Measurements from ENCODE around the gene INPP4A. TPM values are rescaled to one million over a fixed set of nuclear protein-coding genes. Genes with fewer than 3 reads are reported as not detected.

The INPP4A gene
- polyA plus RNA-seq, 1 of the 3 experiments (the other 2 are of a cell fraction): 15.0 TPM

GRCh38 chr2:98458667-98459380, 14.2 kb downstream of the INPP4A start (continued):
- no peak for TF ChIP-seq USF1 (IDR thresholded peaks at IDR 0.05; ENCODE audit: borderline replicate concordance, low read depth)
- TF ChIP-seq NRF1 (IDR thresholded peaks at IDR 0.05; ENCODE audit: low read depth, low read length): no peak
- no peak for TF ChIP-seq CHD2 (IDR thresholded peaks at IDR 0.05; ENCODE audit: low read length, partially characterized antibody)
- TF ChIP-seq NFIC (IDR thresholded peaks at IDR 0.05; ENCODE audit: borderline replicate concordance): no peak
- no peak for TF ChIP-seq RXRA (IDR thresholded peaks at IDR 0.05; ENCODE audit: borderline replicate concordance, low read depth)
- no peak for TF ChIP-seq JUND (IDR thresholded peaks at IDR 0.05)
- TF ChIP-seq TEAD4 (IDR thresholded peaks at IDR 0.05; ENCODE audit: borderline replicate concordance, insufficient read depth): no peak
- TF ChIP-seq FOSL2 (IDR thresholded peaks at IDR 0.05; ENCODE audit: borderline replicate concordance, low read depth): no peak
- no peak for TF ChIP-seq RCOR1 (IDR thresholded peaks at IDR 0.05; ENCODE audit: low read length)
- TF ChIP-seq FOXJ3 (CRISPR knock-in tag; IDR thresholded peaks at IDR 0.05): no peak

- Histone ChIP-seq H3F3A (replicated peaks; ENCODE audit: insufficient read depth) (no peaks in the 10 kb centered on the region), H3K4me3 (ENCODE audit: low read depth in 2 of 2, low read length in 1 of 2) (no peak overlapping the region), H3K9ac (no peak overlapping the region), H4K20me1 (ENCODE audit: insufficient read depth) (no peaks in the 10 kb centered on the region), H3K27me3 (ENCODE audit: insufficient read depth) (no peaks in the 10 kb centered on the region), H3K4me2 (no peak overlapping the region), H3K4me1 (ENCODE audit: control insufficient read depth in 1 of 2, insufficient read depth in 2 of 2, low read depth in 1 of 2, low read length in 1 of 2) (peaks cover 8 to 40% of the 10 kb centered on the region in 2 experiments; a peak in 2 of 4 replicates), H3K9me2 (no peaks in the 10 kb centered on the region), H3K9me3 (no peaks in the 10 kb centered on the region), H3K27ac (ENCODE audit: low read depth in 2 of 2, low read length in 1 of 2) (no peak overlapping the region), H3K36me3 (replicated peaks in 1 of 2; ENCODE audit: control insufficient read depth in 1 of 2, insufficient read depth in 2 of 2, low read length in 1 of 2) (peaks cover 0 to 5% of the 10 kb centered on the region in 2 experiments), H3K79me2 (ENCODE audit: insufficient read depth) (peaks cover 38% of the 10 kb centered on the region), H2AFZ (ENCODE audit: low read depth) (no peak overlapping the region)
- 84% methylated on average over 3 of the region's 3 CpGs for WGBS (ENCODE audit: low lambda C conversion rate)
- ChIA-PET POLR2A (no interaction called here), CTCF (no interaction called here)
- DNase-seq: no peak
- TF ChIP-seq TAF1 (IDR thresholded peaks at IDR 0.05; ENCODE audit: borderline replicate concordance, low read depth, low read length) (no peak), ELF1 (IDR thresholded peaks at IDR 0.05) (no peak), SIN3A (IDR thresholded peaks at IDR 0.05; ENCODE audit: borderline replicate concordance, low read depth, low read length) (no peak), PBX3 (IDR thresholded peaks at IDR 0.05) (no peak), REST (IDR thresholded peaks at IDR 0.05; ENCODE audit: low read depth, low read length) (no peak), MEF2A (IDR thresholded peaks at IDR 0.05; ENCODE audit: borderline replicate concordance, low read depth) (no peak), MAX (IDR thresholded peaks at IDR 0.05; ENCODE audit: low read depth) (no peak), ZBTB33 (IDR thresholded peaks at IDR 0.05; ENCODE audit: borderline replicate concordance, low read depth) (no peak), RCOR1 (IDR thresholded peaks at IDR 0.05; ENCODE audit: low read length) (no peak), TCF12 (IDR thresholded peaks at IDR 0.05) (no peak), NRF1 (IDR thresholded peaks at IDR 0.05; ENCODE audit: low read depth, low read length) (no peak), EP300 (IDR thresholded peaks at IDR 0.05; ENCODE audit: borderline replicate concordance in 1 of 2, low read depth in 1 of 2, low read length in 1 of 2) (no peak), RFX5 (IDR thresholded peaks at IDR 0.05; ENCODE audit: low read length) (no peak), FOXJ3 (CRISPR knock-in tag; IDR thresholded peaks at IDR 0.05) (no peak), NFIC (IDR thresholded peaks at IDR 0.05; ENCODE audit: borderline replicate concordance) (no peak)
Observed at GRCh38 chr2:98459496-98460175, 15.0 kb downstream of the INPP4A start.

All from SK-N-SH (cell line).